Esophagus muscularis mucosa (tissue), 4 donors: Measurements from ENCODE around the gene MAGI2. TPM values are rescaled to one million over a fixed set of nuclear protein-coding genes. Genes with fewer than 3 reads are reported as not detected.

Experiments
- DNase-seq: peaks from one replicate; pipeline ENCODE4 v3.0.0-alpha.2; 2017; ENCODE audit errors: extremely low spot score
- H3K27ac ChIP-seq, 4 donors: fragments of 200-600 bp; sonication (generic); replicated peaks in 1 of 4; 1 replicate in 3 of 4; 2 replicates in 1 of 4; pipeline ENCODE4 v1.5.1; 2016 to 2019; ENCODE audit warnings: mild to moderate bottlenecking in 1 of 4
- H3K27me3 ChIP-seq, 4 donors: fragments of 200-600 bp; sonication (generic); one replicate each; pipeline versions ENCODE4 v1.5.1 to v1.6.0; 2016 to 2019
- H3K36me3 ChIP-seq, 4 donors: fragments of 200-600 bp; sonication (generic); one replicate each; pipeline ENCODE4 v1.5.1; 2016 to 2019
- H3K4me1 ChIP-seq, 4 donors: fragments of 200-600 bp; sonication (generic); one replicate each; pipeline ENCODE4 v1.5.1; 2016 to 2019
- H3K4me3 ChIP-seq, 4 donors: fragments of 200-600 bp; sonication (generic); 1 replicate in 2 of 4; 2 replicates in 2 of 4; pipeline ENCODE4 v1.5.1; 2016 to 2019; ENCODE audit warnings: mild to moderate bottlenecking in 4 of 4, moderate library complexity in 1 of 4
- H3K9me3 ChIP-seq, 4 donors: fragments of 200-600 bp; sonication (generic); 1 replicate in 3 of 4; 2 replicates in 1 of 4; pipeline ENCODE4 v1.5.1; 2016 to 2019
- EP300 ChIP-seq: sonication (generic); formaldehyde crosslinking; IDR thresholded peaks from one replicate; pipeline ENCODE4 v1.6.1; 2017; ENCODE audit warnings: antibody characterized with exemption
- POLR2A ChIP-seq: fragments of 450-650 bp; IDR thresholded peaks from one replicate; pipeline ENCODE4 v1.6.1; 2017; ENCODE audit warnings: antibody characterized with exemption, moderate library complexity, mild to moderate bottlenecking, low read depth
- POLR2AphosphoS5 ChIP-seq, 2 donors: sonication (generic); formaldehyde crosslinking; IDR thresholded peaks; one replicate each; pipeline ENCODE4 v1.6.1; 2017; ENCODE audit warnings: antibody characterized with exemption in 2 of 2
- WGBS: methylation state at CpG from one replicate; pipeline ENCODE4 v1.1.5; 2018; 5-methylcytosine and 5-hydroxymethylcytosine counted together
- intact Hi-C: fragments of 100-400 bp; cut with DNase I; formaldehyde crosslinking; loops from one replicate; pipeline ENCODE4 v1.15.1; 2023
- total RNA-seq, 4 donors: library from RNA; depleted of rRNA; stranded (reverse); fragments of >200 nt; gene quantifications; one replicate each; pipeline versions ENCODE4 v1.1.0 to v1.2.1, GENCODE V29; 2016
- TF ChIP-seq, protein P1 (sequence below), 3 experiments: fragments of 200-600 bp in 2 of 3; fragments of 450-650 bp in 1 of 3; sonication (generic) in 2 of 3; IDR thresholded peaks; one replicate each; pipeline ENCODE4 v1.5.1; 2017 to 2019; ENCODE audit warnings: antibody characterized with exemption in 3 of 3, mild to moderate bottlenecking in 2 of 3, moderate library complexity in 1 of 3

Gene MAGI2
- total RNA-seq, 4 donors from 2014 or later, result 14.4 to 22.3 (median 21.2) TPM

DNA sequence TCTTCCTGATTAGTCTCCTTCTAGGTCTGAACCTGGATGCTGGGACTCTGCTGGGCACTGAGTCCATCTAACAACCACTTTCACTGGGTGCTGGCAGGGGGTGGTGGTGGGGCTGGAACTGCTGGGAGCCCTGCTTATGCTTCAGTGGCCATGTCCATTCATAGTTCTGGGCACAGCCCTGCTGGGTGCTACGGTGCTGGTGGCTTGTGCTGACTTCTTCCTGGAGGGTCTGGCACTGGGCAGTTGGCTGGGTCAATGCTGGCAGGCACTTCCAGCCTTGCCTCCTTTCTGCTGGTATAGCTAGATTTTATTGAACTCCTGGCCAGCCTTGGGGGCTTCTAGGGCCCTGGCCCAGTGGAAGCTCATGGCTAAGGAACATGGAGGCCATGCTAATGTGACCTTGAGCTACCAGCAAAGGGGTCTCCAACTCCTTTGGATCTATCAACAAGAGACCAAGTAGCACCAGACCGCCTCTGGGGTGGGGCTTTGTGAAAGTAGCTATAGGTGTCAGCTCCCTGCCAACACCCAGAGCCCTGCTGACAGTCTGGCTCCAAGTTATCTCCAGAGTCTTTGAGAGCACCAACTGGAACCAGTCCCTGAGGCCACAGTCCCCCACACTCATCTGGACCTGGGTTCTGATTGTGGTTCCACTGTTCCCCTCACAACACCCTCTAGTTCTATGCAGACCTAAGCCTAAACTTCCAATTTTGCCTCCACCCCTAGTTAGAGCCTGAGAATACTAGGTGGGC lies 99.6 kb downstream of the MAGI2 start:
- Histone ChIP-seq H3K9me3 (no peaks in the 10 kb centered on the region), H3K27me3 (no peaks in the 10 kb centered on the region), H3K36me3 (no peaks in the 10 kb centered on the region), H3K4me1 (peaks cover 3 to 13% (median 10%) of the 10 kb centered on the region in 4 donors), H3K4me3 (no peak overlapping the region), H3K27ac (no peak overlapping the region)
- intact Hi-C loops, result no loop called here
- TF ChIP-seq EP300 (no peak), POLR2A (no peak), POLR2AphosphoS5 (IDR thresholded peaks at IDR 0.05) (no peak)
- TF ChIP-seq, protein P1, sequence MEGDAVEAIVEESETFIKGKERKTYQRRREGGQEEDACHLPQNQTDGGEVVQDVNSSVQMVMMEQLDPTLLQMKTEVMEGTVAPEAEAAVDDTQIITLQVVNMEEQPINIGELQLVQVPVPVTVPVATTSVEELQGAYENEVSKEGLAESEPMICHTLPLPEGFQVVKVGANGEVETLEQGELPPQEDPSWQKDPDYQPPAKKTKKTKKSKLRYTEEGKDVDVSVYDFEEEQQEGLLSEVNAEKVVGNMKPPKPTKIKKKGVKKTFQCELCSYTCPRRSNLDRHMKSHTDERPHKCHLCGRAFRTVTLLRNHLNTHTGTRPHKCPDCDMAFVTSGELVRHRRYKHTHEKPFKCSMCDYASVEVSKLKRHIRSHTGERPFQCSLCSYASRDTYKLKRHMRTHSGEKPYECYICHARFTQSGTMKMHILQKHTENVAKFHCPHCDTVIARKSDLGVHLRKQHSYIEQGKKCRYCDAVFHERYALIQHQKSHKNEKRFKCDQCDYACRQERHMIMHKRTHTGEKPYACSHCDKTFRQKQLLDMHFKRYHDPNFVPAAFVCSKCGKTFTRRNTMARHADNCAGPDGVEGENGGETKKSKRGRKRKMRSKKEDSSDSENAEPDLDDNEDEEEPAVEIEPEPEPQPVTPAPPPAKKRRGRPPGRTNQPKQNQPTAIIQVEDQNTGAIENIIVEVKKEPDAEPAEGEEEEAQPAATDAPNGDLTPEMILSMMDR (IDR thresholded peaks at IDR 0.05), result no peak
- 100% methylated on average over 2 of the region's 2 CpGs for WGBS
- DNase-seq, result no peak

DNA sequence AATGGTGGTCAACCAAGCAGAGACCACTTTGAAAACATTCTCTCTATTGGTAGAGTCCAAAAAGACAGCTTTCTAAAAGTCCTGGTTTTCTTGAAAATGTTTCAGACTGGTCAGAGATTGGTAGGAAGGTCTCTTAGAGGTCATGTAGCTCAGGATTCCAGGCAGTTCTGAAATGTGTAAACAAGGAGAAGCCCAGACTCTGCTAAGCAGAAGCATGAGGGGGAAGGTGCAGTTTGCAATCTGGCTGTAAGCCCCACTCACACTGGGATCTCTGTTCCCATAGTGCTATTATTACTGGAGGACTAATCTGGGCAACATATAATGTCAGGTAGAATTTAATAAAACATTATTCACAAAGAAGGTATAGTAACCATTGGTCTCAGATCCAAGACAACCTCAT lies 101.1 kb downstream of the MAGI2 start:
- no peak for DNase-seq
- Histone ChIP-seq H3K27me3 (no peaks in the 10 kb centered on the region), H3K9me3 (no peaks in the 10 kb centered on the region), H3K4me1 (peaks cover 3 to 13% (median 10%) of the 10 kb centered on the region in 4 donors), H3K27ac (no peak overlapping the region), H3K36me3 (no peaks in the 10 kb centered on the region), H3K4me3 (no peak overlapping the region)
- intact Hi-C loops, result no loop called here
- TF ChIP-seq POLR2A, result no peak
- no peak for TF ChIP-seq EP300
- no peak for TF ChIP-seq POLR2AphosphoS5 (IDR thresholded peaks at IDR 0.05)
- TF ChIP-seq, protein P1 (IDR thresholded peaks at IDR 0.05), result no peak

DNA sequence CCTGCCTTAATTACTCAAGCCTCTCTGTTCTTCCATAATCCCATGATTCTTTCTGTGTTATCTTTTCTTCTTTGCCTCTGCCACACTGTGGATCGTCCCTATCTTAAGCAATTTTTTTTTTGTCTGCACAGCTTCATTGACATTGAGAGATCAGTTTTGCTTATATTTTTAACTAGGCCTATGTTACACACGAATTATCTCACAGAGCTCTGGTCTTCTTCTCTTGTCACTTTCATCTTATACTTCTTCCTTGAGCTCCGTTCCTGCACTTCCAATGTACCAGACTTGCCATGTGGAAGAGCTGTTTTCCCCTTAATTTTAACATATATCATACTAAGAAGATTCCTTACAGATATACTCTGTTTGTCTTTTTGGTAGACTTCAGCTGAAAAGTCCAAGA lies 106.1 kb downstream of the MAGI2 start:
- H3K4me1 ChIP-seq, result peaks cover 0 to 6% (median 4%) of the 10 kb centered on the region in 4 donors
- 64% methylated on average over 3 of the region's 3 CpGs for WGBS
- no peaks in the 10 kb centered on the region for H3K36me3 ChIP-seq
- H3K27ac ChIP-seq, result no peak overlapping the region
- H3K4me3 ChIP-seq, result no peak overlapping the region
- no peaks in the 10 kb centered on the region for H3K27me3 ChIP-seq
- intact Hi-C loops, result no loop called here
- no peaks in the 10 kb centered on the region for H3K9me3 ChIP-seq
- TF ChIP-seq, protein P1 (IDR thresholded peaks at IDR 0.05), result no peak
- no peak for TF ChIP-seq POLR2AphosphoS5 (IDR thresholded peaks at IDR 0.05)
- no peak for TF ChIP-seq POLR2A
- no peak for TF ChIP-seq EP300
- DNase-seq, result no peak

DNA sequence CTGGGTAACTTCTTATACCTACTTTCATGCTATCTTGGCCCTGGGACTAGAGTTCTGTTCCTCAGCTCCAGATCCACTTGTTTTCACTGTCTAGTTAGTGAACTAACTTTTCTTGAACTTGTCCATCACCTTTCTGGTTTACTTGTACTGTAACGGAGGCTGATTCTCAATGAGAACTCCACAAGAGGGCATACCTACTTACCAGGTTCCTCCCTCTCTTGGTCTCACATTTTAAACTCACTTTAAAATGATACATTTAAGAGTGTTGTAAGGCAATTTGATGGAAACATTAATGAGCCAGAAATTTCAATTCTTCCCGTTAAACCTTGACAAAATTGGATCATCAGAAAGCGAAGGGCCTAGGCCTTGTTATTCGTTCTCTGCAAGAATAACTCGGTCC lies 111.6 kb downstream of the MAGI2 start:
- Histone ChIP-seq H3K36me3 (no peaks in the 10 kb centered on the region), H3K27me3 (no peaks in the 10 kb centered on the region), H3K4me3 (no peak overlapping the region), H3K9me3 (no peaks in the 10 kb centered on the region), H3K27ac (no peak overlapping the region), H3K4me1 (peaks cover 0 to 8% (median 0%) of the 10 kb centered on the region in 4 donors)
- intact Hi-C loops, result no loop called here
- TF ChIP-seq EP300, result no peak
- TF ChIP-seq, protein P1 (IDR thresholded peaks at IDR 0.05), result no peak
- TF ChIP-seq POLR2A, result no peak
- no peak for TF ChIP-seq POLR2AphosphoS5 (IDR thresholded peaks at IDR 0.05)
- WGBS, result 93% methylated on average over 5 of the region's 5 CpGs
- DNase-seq, result no peak

DNA sequence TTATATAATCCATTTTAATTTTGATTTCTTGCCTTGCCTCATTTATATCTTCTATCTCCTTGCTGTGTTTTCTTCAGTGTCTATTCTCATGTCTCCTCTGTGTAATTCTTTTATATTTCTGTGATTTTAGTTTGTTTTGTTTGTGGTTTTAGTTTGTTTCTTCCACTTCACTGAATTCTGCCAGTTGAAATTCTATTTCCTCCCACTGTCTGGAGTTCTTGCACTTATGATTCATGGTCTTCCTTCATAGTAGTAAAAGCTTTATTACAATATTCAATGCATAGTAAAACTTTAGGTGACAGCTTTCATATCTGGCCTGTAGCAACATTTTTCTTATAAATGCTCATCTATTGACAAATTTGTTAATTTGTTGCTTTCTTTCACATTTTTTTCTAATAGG lies 113.3 kb downstream of the MAGI2 start:
- Histone ChIP-seq H3K4me3 (no peak overlapping the region), H3K27me3 (no peaks in the 10 kb centered on the region), H3K4me1 (peaks cover 0 to 8% (median 0%) of the 10 kb centered on the region in 4 donors), H3K27ac (no peak overlapping the region), H3K9me3 (no peaks in the 10 kb centered on the region), H3K36me3 (no peaks in the 10 kb centered on the region)
- TF ChIP-seq EP300 (no peak), POLR2A (no peak), POLR2AphosphoS5 (IDR thresholded peaks at IDR 0.05) (no peak)
- TF ChIP-seq, protein P1 (IDR thresholded peaks at IDR 0.05), result no peak
- intact Hi-C loops, result no loop called here
- no peak for DNase-seq
